Anterior cingulate cortex (tissue), 58 donors: Measurements from ENCODE around the gene PSMA5.

Source experiments
- DNase-seq, 58 donors: peaks; one replicate each; lab custom pipeline; 2025; lab: John Stamatoyannopoulos, UW

PSMA5 gene

GRCh38 chr1:109372281-109372680, 54.0 kb downstream of the PSMA5 start:
- DNase-seq: no peak

GRCh38 chr1:109371341-109371739, 54.9 kb downstream of the PSMA5 start:
- peak in 5 of 58 donors; percentile 20 to 43 (median 31) for DNase-seq

- peak in 4 of 58 donors; percentile 31 to 46 (median 36) for DNase-seq
These were observed 55.4 kb downstream of the PSMA5 start for GRCh38 chr1:109370712-109371340.

GRCh38 chr1:109369167-109369746, 57.0 kb downstream of the PSMA5 start:
- peak in 1 of 58 donors; percentile 14 for DNase-seq

- no peak for DNase-seq
These were observed 57.8 kb downstream of the PSMA5 start for GRCh38 chr1:109368464-109368863.

- no peak for DNase-seq
These were observed 58.6 kb downstream of the PSMA5 start for GRCh38 chr1:109367626-109368025.

GRCh38 chr1:109365642-109366204, 60.5 kb downstream of the PSMA5 start:
- no peak for DNase-seq

GRCh38 chr1:109361649-109362048, 64.6 kb downstream of the PSMA5 start:
- DNase-seq: no peak

GRCh38 chr1:109361069-109361468, 65.2 kb downstream of the PSMA5 start:
- no peak for DNase-seq

- DNase-seq: no peak
These were observed 68.6 kb downstream of the PSMA5 start for GRCh38 chr1:109357616-109358015.

- DNase-seq: no peak
These were observed 69.3 kb downstream of the PSMA5 start for GRCh38 chr1:109356915-109357314.

GRCh38 chr1:109356505-109356904, 69.7 kb downstream of the PSMA5 start:
- no peak for DNase-seq

GRCh38 chr1:109354929-109355328, 71.3 kb downstream of the PSMA5 start:
- no peak for DNase-seq

- no peak for DNase-seq
These were observed 74.8 kb downstream of the PSMA5 start for GRCh38 chr1:109351457-109351856.

- DNase-seq: no peak
These were observed 75.6 kb downstream of the PSMA5 start for GRCh38 chr1:109350655-109351054.

- DNase-seq: no peak
These were observed 76.1 kb downstream of the PSMA5 start for GRCh38 chr1:109350182-109350581.
